HG03342 (cell line): ENCODE measurements around the gene METTL16.
"Not testable (repeated sequence)": the region's sequence is repeated elsewhere in the genome, so short reads cannot be mapped to it uniquely, and the experiment has no call there.

Experiments
- ATAC-seq: cut with Tn5 transposase; IDR thresholded peaks from one replicate; pipeline ENCODE4 v1.9.1; 2021; ENCODE audit warnings: mild to moderate bottlenecking, moderate library complexity; ENCODE audit not compliant: unreplicated experiment

The METTL16 gene

GRCh38 chr17:2453866-2454265, 57.8 kb downstream of the METTL16 start:
- no peak for ATAC-seq

GRCh38 chr17:2453325-2453724, 58.4 kb downstream of the METTL16 start:
- ATAC-seq: no peak

- no peak for ATAC-seq
These were observed 59.4 kb downstream of the METTL16 start for GRCh38 chr17:2452216-2452750.

DNA sequence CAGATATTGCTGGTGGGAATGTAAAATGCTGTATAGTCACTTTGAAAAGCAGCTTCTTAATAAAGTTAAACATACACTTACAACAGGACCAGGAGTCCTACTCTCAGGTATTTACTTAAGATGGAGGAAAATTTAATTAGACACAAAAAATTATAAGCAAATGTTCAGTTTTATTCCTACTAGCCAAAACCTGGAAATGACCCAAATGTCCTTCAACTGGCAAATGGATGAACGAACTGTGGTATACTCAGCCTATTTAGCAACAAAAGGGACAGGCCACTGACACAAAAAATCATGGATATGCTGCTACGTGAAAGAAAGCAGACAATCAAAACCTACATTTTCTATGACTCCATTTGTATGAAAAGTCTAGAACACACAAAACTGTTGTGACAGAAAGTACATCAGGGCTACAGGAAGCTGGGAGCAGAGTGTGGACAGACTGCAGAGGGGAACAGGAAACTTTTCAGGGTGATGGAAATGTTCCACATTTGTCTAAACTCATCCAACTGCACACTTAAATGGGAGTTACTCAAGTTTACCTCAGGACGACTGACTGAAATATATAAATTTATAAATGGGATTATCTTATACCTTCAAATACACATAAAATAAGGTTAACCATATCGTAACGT, 61.6 kb downstream of the METTL16 start:
- ATAC-seq: no peak

GRCh38 chr17:2449486-2449885, 62.2 kb downstream of the METTL16 start:
- no peak for ATAC-seq

DNA sequence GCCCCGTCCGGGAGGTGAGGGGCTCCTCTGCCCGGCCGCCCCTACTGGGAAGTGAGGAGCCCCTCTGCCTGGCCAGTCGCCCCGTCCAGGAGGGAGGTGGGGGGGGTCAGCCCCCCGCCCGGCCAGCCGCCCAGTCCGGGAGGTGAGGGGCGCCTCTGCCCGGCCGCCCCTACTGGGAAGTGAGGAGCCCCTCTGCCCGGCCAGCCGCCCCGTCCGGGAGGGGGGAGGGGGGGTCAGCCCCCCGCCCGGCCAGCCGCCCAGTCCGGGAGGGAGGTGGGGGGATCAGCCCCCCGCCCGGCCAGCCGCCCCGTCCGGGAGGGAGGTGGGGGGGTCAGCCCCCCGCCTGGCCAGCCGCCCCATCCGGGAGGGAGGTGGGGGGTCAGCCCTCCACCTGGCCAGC, 64.2 kb downstream of the METTL16 start:
- ATAC-seq: not testable (repeated sequence)

DNA sequence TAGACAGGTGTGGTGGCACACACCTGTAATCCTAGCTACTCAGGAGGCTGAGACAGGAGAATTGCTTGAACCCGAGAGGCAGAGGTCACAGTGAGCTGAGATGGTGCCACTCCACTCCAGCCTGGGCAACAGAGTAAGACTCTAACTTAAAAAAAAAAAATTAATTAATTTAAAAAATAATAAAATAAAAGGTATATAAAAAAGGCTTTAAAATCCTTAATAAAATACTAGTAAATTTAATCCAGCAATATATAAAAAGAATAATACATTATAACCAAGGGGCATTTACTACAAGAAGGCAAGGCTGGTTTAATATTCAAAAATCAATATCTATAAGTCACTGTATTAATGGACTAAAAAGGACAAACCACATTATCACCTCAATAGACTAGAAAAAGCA, 66.0 kb downstream of the METTL16 start:
- ATAC-seq: no peak

GRCh38 chr17:2444382-2444781, 67.3 kb downstream of the METTL16 start:
- no peak for ATAC-seq

- ATAC-seq: no peak
These were observed 69.5 kb downstream of the METTL16 start for GRCh38 chr17:2442166-2442565.

- ATAC-seq: no peak
These were observed 70.8 kb downstream of the METTL16 start for GRCh38 chr17:2440930-2441329.

- not testable (repeated sequence) for ATAC-seq
These were observed 71.7 kb downstream of the METTL16 start for GRCh38 chr17:2439997-2440396.

GRCh38 chr17:2438823-2439222, 72.9 kb downstream of the METTL16 start:
- ATAC-seq: no peak

DNA sequence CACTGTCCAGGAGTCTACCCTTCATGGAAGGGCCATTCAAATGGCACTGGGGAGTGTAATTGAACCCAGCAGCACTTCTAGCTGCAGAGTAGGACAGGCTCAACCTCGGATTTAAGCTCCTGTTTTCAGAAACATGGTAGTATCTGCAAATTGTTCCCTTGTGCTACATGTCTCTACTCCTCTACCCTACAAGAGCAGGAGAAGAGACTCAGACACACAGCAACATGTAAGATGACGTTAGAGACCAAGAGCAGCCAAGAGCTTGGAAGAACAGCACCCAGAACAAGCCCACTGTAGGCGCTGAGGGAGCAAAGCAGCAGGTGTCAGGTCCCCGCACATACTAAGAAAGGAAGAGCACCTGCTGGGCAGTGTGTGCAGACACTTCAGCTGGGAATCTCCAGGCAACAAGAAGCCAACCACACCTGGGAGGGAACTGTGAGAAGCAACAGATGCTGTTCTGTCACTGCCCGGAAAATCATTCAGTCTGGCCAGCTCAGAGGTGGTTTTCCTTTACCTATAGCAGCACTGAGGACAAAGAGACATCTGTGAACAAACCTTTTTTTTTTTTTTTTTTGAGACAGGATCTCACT, 75.3 kb downstream of the METTL16 start:
- ATAC-seq: no peak

GRCh38 chr17:2435862-2436261, 75.8 kb downstream of the METTL16 start:
- no peak for ATAC-seq

GRCh38 chr17:2435181-2435741, 76.4 kb downstream of the METTL16 start:
- ATAC-seq: no peak

- no peak for ATAC-seq
These were observed 78.0 kb downstream of the METTL16 start for GRCh38 chr17:2433696-2434095.

- ATAC-seq: no peak
These were observed 83.8 kb downstream of the METTL16 start for GRCh38 chr17:2427910-2428309.

DNA sequence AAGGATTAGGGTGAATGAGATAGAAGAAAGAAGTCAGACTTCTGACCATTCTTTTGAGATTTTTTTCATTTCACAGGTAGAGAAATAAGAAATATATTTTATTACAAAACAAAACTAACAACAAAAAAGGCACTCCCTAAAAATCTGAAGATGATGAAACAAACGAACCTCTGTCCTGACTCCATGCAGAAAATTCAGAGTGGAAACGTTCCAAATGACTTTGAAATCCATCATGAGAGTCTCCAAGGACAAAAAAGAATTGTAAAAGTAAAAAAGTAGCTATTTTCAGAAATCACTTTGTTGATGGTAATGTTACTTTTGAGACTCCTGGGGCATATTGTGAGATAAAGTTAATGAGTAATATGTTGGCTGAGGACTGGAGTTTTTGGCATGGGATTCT, 84.5 kb downstream of the METTL16 start:
- no peak for ATAC-seq

GRCh38 chr17:2423271-2423670, 88.4 kb downstream of the METTL16 start:
- no peak for ATAC-seq

DNA sequence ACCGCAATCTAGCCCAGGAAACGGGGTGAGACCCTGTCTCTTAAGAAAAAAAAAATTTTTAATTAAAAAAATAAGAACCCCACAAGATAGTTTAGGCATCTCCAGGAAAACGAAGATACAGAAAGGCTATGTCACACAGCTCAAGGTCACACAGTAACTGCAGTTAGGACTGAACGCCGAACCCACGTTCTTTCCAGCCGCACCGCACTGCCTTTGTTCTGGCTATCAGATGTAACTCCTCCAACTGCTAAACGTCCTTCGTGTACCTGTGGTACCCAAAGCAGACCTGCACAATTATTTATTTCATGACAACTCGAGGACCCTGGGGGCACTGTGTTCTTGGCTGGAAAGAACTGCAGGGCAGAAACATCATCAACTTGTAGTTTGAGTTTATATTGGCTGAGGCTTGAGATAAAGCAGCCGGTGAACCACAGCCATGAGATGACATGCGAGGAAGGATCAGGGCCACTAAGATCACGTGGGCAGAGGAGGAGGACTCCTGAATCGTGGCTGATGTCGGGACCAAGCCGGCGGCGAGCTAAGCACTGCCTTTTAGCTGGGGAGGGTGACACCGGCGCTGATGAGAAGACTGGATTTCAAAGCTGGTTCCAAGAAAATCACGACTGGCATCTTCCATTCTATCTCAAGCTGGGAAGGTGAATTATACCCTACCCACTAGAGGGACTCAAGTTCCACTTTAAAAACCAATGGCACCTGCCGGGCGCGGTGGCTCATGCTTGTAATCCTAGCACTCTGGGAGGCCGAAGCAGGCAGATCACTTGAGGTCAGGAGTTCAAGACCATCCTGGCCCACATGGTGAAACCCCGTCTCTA, 90.2 kb downstream of the METTL16 start:
- ATAC-seq: no peak

GRCh38 chr17:2420176-2420575, 91.5 kb downstream of the METTL16 start:
- ATAC-seq: no peak
